IMR-90 (cell line): Measurements from ENCODE around the gene PLCL1. TPM values are rescaled to one million over a fixed set of nuclear protein-coding genes. Genes with fewer than 3 reads are reported as not detected.

ENCODE experiments used
- ATAC-seq: fragments of 200-7000 bp; cut with Tn5 transposase; 2 replicates; pipeline ENCODE4 v1.9.1; 2020; ENCODE audit warnings: low read depth, mild to moderate bottlenecking, moderate library complexity
- BruUV-seq: library from RNA; stranded (reverse); fragments of 400-500 nt; replicated peaks from 2 replicates; lab custom pipeline; 2021; lab: Mats Ljungman, UMichigan
- CTCF ChIA-PET: fragments of 300-600 bp; formaldehyde crosslinking; extraction: SDS; loops from one replicate; lab custom pipeline; 2021; ENCODE audit warnings: antibody characterized with exemption; lab: Yijun Ruan, JAX
- POLR2A ChIA-PET: fragments of 300-600 bp; sonication (Branson Sonifier 250); formaldehyde crosslinking; loops from one replicate; lab custom pipeline; 2022; ENCODE audit warnings: antibody characterized with exemption; ENCODE audit not compliant: unreplicated experiment; lab: Charles Lee
- DNase-seq: peaks from one replicate; pipeline ENCODE4 v3.0.0; 2013
- H2AFZ ChIP-seq: replicated peaks from 2 replicates; pipeline ENCODE3; 2013; ENCODE audit warnings: low read length, mild to moderate bottlenecking; ENCODE audit not compliant: poor library complexity
- H2AK5ac ChIP-seq: 2 replicates; pipeline ENCODE4 v1.6.1; 2013; ENCODE audit warnings: low read depth, low read length, inconsistent platforms
- H2AK9ac ChIP-seq: replicated peaks from 2 replicates; pipeline ENCODE3; 2013; ENCODE audit warnings: mild to moderate bottlenecking, low read depth, low read length, moderate library complexity; ENCODE audit not compliant: poor library complexity
- H2BK120ac ChIP-seq: 2 replicates; pipeline ENCODE4 v1.6.1; 2013; ENCODE audit warnings: low read depth, low read length, inconsistent platforms
- H2BK15ac ChIP-seq: 3 replicates; pipeline ENCODE4 v1.6.1; 2013; ENCODE audit warnings: low read depth, low read length, inconsistent platforms
- H2BK20ac ChIP-seq: 2 replicates; pipeline ENCODE4 v1.6.1; 2013; ENCODE audit warnings: low read depth, mild to moderate bottlenecking, inconsistent platforms, low read length, moderate library complexity
- H2BK5ac ChIP-seq: 2 replicates; pipeline ENCODE4 v1.6.1; 2013; ENCODE audit warnings: mild to moderate bottlenecking, low read depth, low read length, inconsistent platforms; ENCODE audit not compliant: poor library complexity, severe bottlenecking
- H3K14ac ChIP-seq: replicated peaks from 2 replicates; pipeline ENCODE4 v1.6.1; 2013; ENCODE audit warnings: low read depth, low read length, inconsistent platforms
- H3K18ac ChIP-seq: 2 replicates; pipeline ENCODE4 v1.6.1; 2013; ENCODE audit warnings: low read depth, low read length, control low read depth
- H3K23ac ChIP-seq: 2 replicates; pipeline ENCODE4 v1.6.1; 2013; ENCODE audit warnings: low read depth, low read length, inconsistent platforms
- H3K27ac ChIP-seq: 2 replicates; pipeline ENCODE4 v1.5.1; 2013; ENCODE audit warnings: mild to moderate bottlenecking, control low read depth, low read length; ENCODE audit not compliant: insufficient read depth
- H3K27me3 ChIP-seq: 2 replicates; pipeline ENCODE4 v1.6.1; 2013; ENCODE audit warnings: low read length; ENCODE audit not compliant: control insufficient read depth, insufficient read depth
- H3K36me3 ChIP-seq: 2 replicates; pipeline ENCODE4 v1.6.1; 2013; ENCODE audit warnings: low read length, mixed read lengths; ENCODE audit not compliant: control insufficient read depth, insufficient read depth
- H3K4ac ChIP-seq: 2 replicates; pipeline ENCODE4 v1.6.1; 2013; ENCODE audit warnings: low read depth, low read length, inconsistent platforms
- H3K4me1 ChIP-seq: 2 replicates; pipeline ENCODE4 v1.6.1; 2013; ENCODE audit warnings: low read length, mixed read lengths; ENCODE audit not compliant: control insufficient read depth, insufficient read depth
- H3K4me2 ChIP-seq: 2 replicates; pipeline ENCODE4 v1.6.1; 2013; ENCODE audit warnings: low read depth, mild to moderate bottlenecking, control low read depth, low read length, moderate library complexity
- H3K4me3 ChIP-seq: 2 replicates; pipeline ENCODE4 v1.5.1; 2013; ENCODE audit warnings: low read depth, mild to moderate bottlenecking, control low read depth, low read length, moderate library complexity; ENCODE audit not compliant: insufficient read depth
- H3K56ac ChIP-seq: 2 replicates; pipeline ENCODE4 v1.6.1; 2013; ENCODE audit warnings: low read length, inconsistent platforms; ENCODE audit not compliant: insufficient read depth; ENCODE audit errors: extremely low read depth
- H3K79me1 ChIP-seq, 2 experiments: 2 replicates each; pipeline ENCODE4 v1.6.1; 2013; ENCODE audit warnings: low read length in 2 of 2, inconsistent platforms in 1 of 2, low read depth in 1 of 2
- H3K9ac ChIP-seq: 2 replicates; pipeline ENCODE4 v1.6.1; 2013; ENCODE audit warnings: low read depth, low read length, control low read depth
- H3K9me1 ChIP-seq: 2 replicates; pipeline ENCODE4 v1.6.1; 2013; ENCODE audit warnings: low read length, inconsistent platforms; ENCODE audit not compliant: insufficient read depth
- H3K9me3 ChIP-seq: 2 replicates; pipeline ENCODE4 v1.6.1; 2013; ENCODE audit warnings: low read length; ENCODE audit not compliant: control insufficient read depth, insufficient read depth
- H4K20me1 ChIP-seq: 2 replicates; pipeline ENCODE4 v1.6.1; 2013; ENCODE audit warnings: low read length, inconsistent platforms; ENCODE audit not compliant: insufficient read depth
- H4K5ac ChIP-seq: 2 replicates; pipeline ENCODE4 v1.6.1; 2013; ENCODE audit warnings: mild to moderate bottlenecking, low read depth, low read length, control low read depth
- H4K8ac ChIP-seq, 2 experiments: 2 replicates each; pipeline ENCODE4 v1.6.1; 2013; ENCODE audit warnings: low read depth in 2 of 2, low read length in 2 of 2, control low read depth in 1 of 2, inconsistent platforms in 1 of 2
- H4K91ac ChIP-seq: 2 replicates; pipeline ENCODE4 v1.6.1; 2013; ENCODE audit warnings: low read depth, low read length, inconsistent platforms; ENCODE audit not compliant: insufficient read depth
- CHD1 ChIP-seq: IDR thresholded peaks from 2 replicates; pipeline ENCODE4 v1.6.1; 2012; ENCODE audit warnings: low read depth, low read length, improper control_type of control experiment
- MAFK ChIP-seq: IDR thresholded peaks from 2 replicates; pipeline ENCODE4 v1.6.1; 2012; ENCODE audit warnings: low read depth, low read length, improper control_type of control experiment
- RCOR1 ChIP-seq: IDR thresholded peaks from 2 replicates; pipeline ENCODE4 v1.6.1; 2012; ENCODE audit warnings: mild to moderate bottlenecking, low read length, improper control_type of control experiment; ENCODE audit not compliant: insufficient replicate concordance
- USF2 ChIP-seq: fragments of 150-350 bp; IDR thresholded peaks from 2 replicates; pipeline ENCODE4 v1.6.1; 2017; ENCODE audit warnings: mild to moderate bottlenecking, antibody characterized with exemption, low read length, low read depth
- dilution Hi-C: fragments of 300-500 bp; cut with HindIII; formaldehyde crosslinking; loops from one replicate; pipeline ENCODE4 v1.14.3; 2018; ENCODE audit warnings: low sequenced_read_pairs; ENCODE audit not compliant: unreplicated experiment
- in situ Hi-C: fragments of 300-500 bp; cut with MboI; formaldehyde crosslinking; loops from 3 replicates; pipeline ENCODE4 v1.14.3; 2019; ENCODE audit warnings: low sequenced_read_pairs, inconsistent platforms, mixed read lengths
- intact Hi-C: fragments of 100-400 bp; cut with micrococcal nuclease; formaldehyde crosslinking; loops from 2 replicates; pipeline ENCODE4 v1.10.0; 2022
- polyA plus RNA-seq, 3 experiments: library from polyadenylated mRNA; depleted of rRNA; stranded (reverse); fragments of >200 nt; gene quantifications; 2 replicates each; pipeline ENCODE4 v1.2.3, GENCODE V29; 2012; ENCODE audit warnings: low replicate concordance in 1 of 3
- total RNA-seq: library from RNA; depleted of rRNA; stranded (reverse); fragments of >200 nt; gene quantifications from 2 replicates; pipeline ENCODE4 v1.2.3, GENCODE V29; 2012

PLCL1 gene
- total and polyA plus RNA-seq, 2 of the 4 experiments (the other 2 are of a cell fraction), result 0.14 to 0.18 TPM

DNA sequence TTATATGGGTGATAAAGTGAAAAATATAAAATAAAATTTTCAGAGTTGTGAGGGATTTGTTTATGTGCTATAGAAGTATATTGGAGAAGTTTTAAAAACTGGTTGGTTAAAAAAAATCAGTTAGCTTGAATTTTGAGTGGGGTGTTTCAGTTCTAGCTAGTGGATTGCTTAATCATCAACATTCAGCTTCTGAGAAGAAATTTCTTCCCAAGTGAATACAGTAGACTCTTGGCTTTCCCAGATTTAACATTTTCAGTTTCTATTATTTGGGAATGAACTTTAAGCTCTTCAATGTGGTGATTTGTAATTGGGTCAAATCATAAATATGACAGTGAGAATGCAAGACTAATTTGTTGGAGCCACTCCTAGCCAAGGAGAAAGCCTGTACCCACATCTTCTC, 120.8 kb downstream of the PLCL1 start:
- Histone ChIP-seq H3K9me1 (no peaks in the 10 kb centered on the region), H3K4ac (no peak overlapping the region), H3K14ac (no peak overlapping the region), H2BK120ac (no peak overlapping the region), H3K18ac (no peak overlapping the region), H3K4me3 (no peak overlapping the region), H3K4me1 (no peaks in the 10 kb centered on the region), H3K4me2 (no peak overlapping the region), H2BK15ac (no peak overlapping the region), H3K56ac (no peak overlapping the region), H3K36me3 (no peaks in the 10 kb centered on the region), H4K5ac (no peak overlapping the region), H3K27me3 (no peaks in the 10 kb centered on the region), H4K91ac (no peak overlapping the region), H3K79me1 (no peaks in the 10 kb centered on the region), H4K20me1 (no peaks in the 10 kb centered on the region), H2AK9ac (no peak overlapping the region), H2AFZ (no peak overlapping the region), H2BK5ac (no peak overlapping the region), H2AK5ac (no peak overlapping the region), H2BK20ac (no peak overlapping the region), H3K9me3 (no peaks in the 10 kb centered on the region), H3K23ac (no peak overlapping the region), H3K9ac (no peak overlapping the region), H3K27ac (no peak overlapping the region), H4K8ac (no peak overlapping the region)
- dilution Hi-C loops (no loop called here), in situ Hi-C loops (no loop called here), intact Hi-C loops (no loop called here)
- ChIA-PET POLR2A (no interaction called here), CTCF (interaction anchor here (1.1 kb wide), 1 partner anchor 10 kb away, joined by 4 read pairs; no protein-coding TSS in a partner anchor)
- no peak for DNase-seq
- TF ChIP-seq RCOR1 (no peak), MAFK (no peak), USF2 (no peak), CHD1 (no peak)
- no peak for ATAC-seq
- no TSS peak for BruUV-seq
